Keratinocyte (primary cell): Measurements from ENCODE around the gene ZC3H12A. TPM values are rescaled to one million over a fixed set of nuclear protein-coding genes. Genes with fewer than 3 reads are reported as not detected.

Source experiments
- DNase-seq: peaks from one replicate; pipeline ENCODE4 v3.0.0-alpha.2; 2011; ENCODE audit warnings: low read depth, missing footprints, low spot score
- FAIRE-seq: peaks from 2 replicates; lab custom pipeline; 2011; peaks lifted over from hg19 to GRCh38; lab: Jason Lieb, UNC
- H2AFZ ChIP-seq: 2 replicates; pipeline ENCODE4 v1.6.0; 2012; ENCODE audit warnings: low read length, control low read depth, inconsistent platforms; ENCODE audit not compliant: control insufficient read depth
- H3K27ac ChIP-seq: 2 replicates; pipeline ENCODE4 v1.5.1; 2011; ENCODE audit warnings: low read length; ENCODE audit not compliant: control insufficient read depth, insufficient read depth
- H3K27me3 ChIP-seq: 3 replicates; pipeline ENCODE4 v1.6.0; 2011; ENCODE audit warnings: low read length; ENCODE audit not compliant: control insufficient read depth, insufficient read depth; ENCODE audit errors: extremely low read depth
- H3K36me3 ChIP-seq, 2 experiments: 2 replicates in 1 of 2; 3 replicates in 1 of 2; pipeline ENCODE4 v1.5.1; 2011; ENCODE audit warnings: low read length in 2 of 2, mild to moderate bottlenecking in 1 of 2; ENCODE audit not compliant: control insufficient read depth in 2 of 2, insufficient read depth in 2 of 2; ENCODE audit errors: extremely low read depth in 1 of 2
- H3K4me1 ChIP-seq: 3 replicates; pipeline ENCODE4 v1.5.1; 2011; ENCODE audit warnings: low read length; ENCODE audit not compliant: control insufficient read depth, insufficient read depth; ENCODE audit errors: extremely low read depth
- H3K4me2 ChIP-seq: 3 replicates; pipeline ENCODE4 v1.6.0; 2011; ENCODE audit warnings: low read depth, low read length; ENCODE audit not compliant: control insufficient read depth, insufficient read depth; ENCODE audit errors: extremely low read depth
- H3K4me3 ChIP-seq, 3 experiments: fragments of 200-600 bp in 1 of 3; sonication (generic) in 1 of 3; 2 replicates in 2 of 3; 3 replicates in 1 of 3; pipeline ENCODE4 v1.5.1; 2011 to 2016; ENCODE audit warnings: low read length in 3 of 3, mild to moderate bottlenecking in 3 of 3, control low read depth in 2 of 3, inconsistent platforms in 1 of 3, low read depth in 1 of 3, mixed read lengths in 1 of 3, mixed run types in 1 of 3, moderate library complexity in 1 of 3; ENCODE audit not compliant: control insufficient read depth in 2 of 3, insufficient read depth in 2 of 3; ENCODE audit errors: extremely low read depth in 1 of 3
- H3K79me2 ChIP-seq: 2 replicates; pipeline ENCODE4 v1.6.0; 2012; ENCODE audit warnings: low read length; ENCODE audit not compliant: control insufficient read depth, insufficient read depth
- H3K9ac ChIP-seq: 3 replicates; pipeline ENCODE4 v1.6.0; 2011; ENCODE audit warnings: low read length; ENCODE audit not compliant: control insufficient read depth, insufficient read depth; ENCODE audit errors: extremely low read depth
- H3K9me1 ChIP-seq: 3 replicates; pipeline ENCODE4 v1.6.0; 2011; ENCODE audit warnings: low read length; ENCODE audit not compliant: control insufficient read depth, insufficient read depth; ENCODE audit errors: extremely low read depth
- H3K9me3 ChIP-seq: 2 replicates; pipeline ENCODE4 v1.5.1; 2012; ENCODE audit warnings: low read depth, low read length; ENCODE audit not compliant: control insufficient read depth
- H4K20me1 ChIP-seq: 3 replicates; pipeline ENCODE4 v1.6.0; 2011; ENCODE audit warnings: low read length; ENCODE audit not compliant: control insufficient read depth, insufficient read depth; ENCODE audit errors: extremely low read depth
- CTCF ChIP-seq, 3 experiments: IDR thresholded peaks in 1 of 3; conservative IDR thresholded peaks in 1 of 3; optimal IDR thresholded peaks in 1 of 3; 2 replicates in 2 of 3; 3 replicates in 1 of 3; pipeline versions ENCODE3 to v1.5.1; 2011; ENCODE audit warnings: low read length in 3 of 3, mild to moderate bottlenecking in 3 of 3, moderate library complexity in 2 of 3, control low read depth in 1 of 3, inconsistent platforms in 1 of 3; ENCODE audit not compliant: insufficient read depth in 2 of 3; ENCODE audit errors: extremely low read depth in 1 of 3
- EZH2 ChIP-seq: IDR thresholded peaks from one replicate; pipeline ENCODE4 v1.6.1; 2012; ENCODE audit warnings: inconsistent platforms, mild to moderate bottlenecking, low read length, moderate library complexity
- dilution Hi-C: fragments of 300-500 bp; cut with MboI; formaldehyde crosslinking; loops from one replicate; pipeline ENCODE4 v1.7.0; 2020; ENCODE audit warnings: low sequenced_read_pairs; ENCODE audit not compliant: extremely low pct_ligation_motif_present
- polyA plus RNA-seq, 5 experiments: library from polyadenylated mRNA; depleted of rRNA in 3 of 5; stranded (reverse) in 3 of 5; stranded (forward) in 1 of 5; unstranded in 1 of 5; fragments of >200 nt; gene quantifications; 1 replicate in 1 of 5; 2 replicates in 3 of 5; 3 replicates in 1 of 5; pipeline versions ENCODE4 v1.2.1 to v1.2.3, GENCODE V29; 2011 to 2012; ENCODE audit warnings: missing spikeins in 2 of 5, low read depth in 1 of 5, low replicate concordance in 1 of 5

The ZC3H12A gene
- polyA plus RNA-seq, 1 donor (not counting 4 experiments of a cell fraction or from before 2014, with no cell fraction given) = 24.4 TPM

GRCh38 chr1:37477198-37477931, 3.0 kb downstream of the ZC3H12A start:
- Histone ChIP-seq H3K9me3 (no peaks in the 10 kb centered on the region), H4K20me1 (peaks cover 23% of the 10 kb centered on the region), H3K4me2 (peak overlapping the region; percentile 96), H3K9ac (peak overlapping the region; percentile 99), H3K4me3 (peak overlapping the region; percentile 57 to 99 (median 94)), H3K27ac (peak overlapping the region; percentile 99), H3K79me2 (peaks cover 78% of the 10 kb centered on the region), H2AFZ (no peak overlapping the region), H3K36me3 (peaks cover 33 to 59% of the 10 kb centered on the region in 2 experiments), H3K9me1 (peaks cover 7% of the 10 kb centered on the region), H3K27me3 (no peaks in the 10 kb centered on the region), H3K4me1 (peaks cover 65% of the 10 kb centered on the region)
- no peak for FAIRE-seq
- dilution Hi-C loops = no loop called here
- DNase-seq = peak; percentile 42
- no peak for TF ChIP-seq CTCF (optimal IDR thresholded peaks at IDR 0.05 in 1 of 3, IDR thresholded peaks at IDR 0.05 in 1 of 3, conservative IDR thresholded peaks at IDR 0.05 in 1 of 3; ENCODE audit: extremely low read depth in 1 of 3, insufficient read depth in 2 of 3, low read length in 3 of 3)
- TF ChIP-seq EZH2 = no peak

GRCh38 chr1:37477946-37478345, 3.6 kb downstream of the ZC3H12A start:
- peak overlapping the region; percentile 57 to 99 (median 94) for H3K4me3 ChIP-seq
- H4K20me1 ChIP-seq = peaks cover 25% of the 10 kb centered on the region
- no peak overlapping the region for H2AFZ ChIP-seq
- peaks cover 37 to 62% of the 10 kb centered on the region in 2 experiments for H3K36me3 ChIP-seq
- peak overlapping the region; percentile 96 for H3K4me2 ChIP-seq
- FAIRE-seq (no peak), DNase-seq (peak; percentile 30)
- H3K9ac ChIP-seq = peak overlapping the region; percentile 99
- H3K27ac ChIP-seq = peak overlapping the region; percentile 99
- dilution Hi-C loops = no loop called here
- H3K9me1 ChIP-seq = peaks cover 4% of the 10 kb centered on the region
- TF ChIP-seq CTCF (optimal IDR thresholded peaks at IDR 0.05 in 1 of 3, IDR thresholded peaks at IDR 0.05 in 1 of 3, conservative IDR thresholded peaks at IDR 0.05 in 1 of 3; ENCODE audit: extremely low read depth in 1 of 3, insufficient read depth in 2 of 3, low read length in 3 of 3) = no peak
- TF ChIP-seq EZH2 = no peak
- peaks cover 77% of the 10 kb centered on the region for H3K79me2 ChIP-seq
- no peaks in the 10 kb centered on the region for H3K27me3 ChIP-seq
- no peaks in the 10 kb centered on the region for H3K9me3 ChIP-seq
- peaks cover 62% of the 10 kb centered on the region for H3K4me1 ChIP-seq
